Measurements from ENCODE around the gene CYB5RL.
"Not testable (repeated sequence)": the region's sequence is repeated elsewhere in the genome, so short reads cannot be mapped to it uniquely, and the experiment has no call there.

CYB5RL gene

DNA sequence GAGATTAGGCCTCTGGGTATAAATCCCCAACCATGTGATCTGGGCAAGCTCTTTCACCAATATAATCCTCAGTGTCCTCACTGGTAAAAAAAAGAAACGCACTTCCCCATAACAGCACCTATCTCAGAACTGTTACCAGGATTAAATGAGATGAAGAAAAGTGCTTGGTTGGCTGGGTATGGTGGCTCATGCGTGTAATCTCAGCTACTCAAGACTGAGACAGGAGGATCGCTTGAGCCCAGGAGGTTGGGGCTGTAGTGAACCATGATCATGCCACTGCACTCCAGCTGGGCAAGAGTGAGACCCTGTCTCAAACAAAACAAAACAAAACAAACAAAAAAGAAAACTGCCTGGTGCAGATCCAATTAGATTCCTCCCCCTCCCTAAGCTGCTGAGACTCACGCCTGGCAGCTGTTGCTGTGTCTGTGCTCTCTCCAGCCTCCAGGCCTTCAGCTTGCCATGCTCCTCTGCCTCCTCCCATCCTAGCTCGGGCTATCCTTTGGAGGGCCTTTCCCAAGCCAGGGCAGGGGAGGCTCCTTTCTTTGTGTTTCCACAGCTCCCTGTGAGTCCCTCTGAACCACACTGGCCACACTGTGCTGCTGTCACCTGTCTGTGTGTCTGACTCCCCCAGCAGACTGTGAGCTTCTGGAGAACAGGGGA, 19.0 kb downstream of the CYB5RL start:
- DNase-seq, result no peak

DNA sequence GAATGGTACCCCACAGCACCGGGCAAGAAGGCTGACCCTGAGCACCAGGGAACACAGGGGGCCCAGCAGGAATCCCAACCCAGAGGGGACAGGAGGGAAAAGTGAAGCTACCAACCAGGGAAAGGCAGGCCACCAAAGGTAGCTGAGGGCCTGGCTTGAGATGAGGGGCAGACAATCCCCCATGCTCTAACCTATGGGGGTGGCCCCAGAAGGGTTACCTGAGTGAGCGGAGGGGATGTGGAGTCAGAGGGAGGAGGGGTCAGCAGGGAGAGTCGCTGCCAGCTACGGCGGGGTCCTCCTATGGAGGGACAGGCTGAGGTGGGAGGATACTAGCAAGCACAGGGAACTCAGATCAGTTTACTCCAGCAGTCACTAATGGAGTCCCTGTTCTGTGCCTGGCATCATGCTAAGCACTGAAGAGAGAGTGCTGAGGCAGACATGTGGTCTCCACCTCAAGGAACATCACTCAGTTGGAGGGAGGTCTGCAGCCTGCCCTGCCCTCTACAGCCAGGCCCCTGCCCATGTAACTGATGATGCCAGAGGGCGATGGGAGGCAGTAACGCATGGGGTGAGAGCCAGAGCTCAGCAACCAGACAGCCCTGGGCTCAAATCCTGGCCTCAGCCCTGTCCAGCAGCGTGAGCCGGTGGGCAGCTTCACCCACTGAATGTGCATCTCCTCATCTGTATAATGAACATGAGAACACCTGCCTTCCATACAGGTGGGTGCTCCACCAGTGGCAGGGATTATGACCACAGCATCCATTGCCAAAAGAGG, 21.3 kb downstream of the CYB5RL start:
- no peak for DNase-seq

DNA sequence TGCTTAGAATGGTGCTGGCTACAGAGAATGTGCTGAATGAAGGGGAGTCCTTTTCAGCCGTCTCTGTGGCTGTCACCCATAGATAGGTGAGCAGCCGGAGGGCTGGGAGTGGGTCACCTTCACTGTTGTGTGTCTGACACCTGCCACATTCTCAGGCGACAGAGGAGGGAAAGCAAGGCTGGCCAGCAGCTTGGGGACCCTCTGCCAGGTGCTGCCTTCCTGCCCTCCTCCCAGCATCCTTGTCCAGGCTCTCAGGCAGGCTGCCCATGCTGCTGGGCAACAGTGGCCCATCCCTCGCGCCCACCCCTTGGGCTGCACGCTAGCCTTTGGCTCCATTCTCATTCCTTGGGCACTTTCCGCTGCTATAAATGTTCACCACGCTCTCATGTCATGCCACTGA, 22.1 kb downstream of the CYB5RL start:
- DNase-seq, result no peak

DNA sequence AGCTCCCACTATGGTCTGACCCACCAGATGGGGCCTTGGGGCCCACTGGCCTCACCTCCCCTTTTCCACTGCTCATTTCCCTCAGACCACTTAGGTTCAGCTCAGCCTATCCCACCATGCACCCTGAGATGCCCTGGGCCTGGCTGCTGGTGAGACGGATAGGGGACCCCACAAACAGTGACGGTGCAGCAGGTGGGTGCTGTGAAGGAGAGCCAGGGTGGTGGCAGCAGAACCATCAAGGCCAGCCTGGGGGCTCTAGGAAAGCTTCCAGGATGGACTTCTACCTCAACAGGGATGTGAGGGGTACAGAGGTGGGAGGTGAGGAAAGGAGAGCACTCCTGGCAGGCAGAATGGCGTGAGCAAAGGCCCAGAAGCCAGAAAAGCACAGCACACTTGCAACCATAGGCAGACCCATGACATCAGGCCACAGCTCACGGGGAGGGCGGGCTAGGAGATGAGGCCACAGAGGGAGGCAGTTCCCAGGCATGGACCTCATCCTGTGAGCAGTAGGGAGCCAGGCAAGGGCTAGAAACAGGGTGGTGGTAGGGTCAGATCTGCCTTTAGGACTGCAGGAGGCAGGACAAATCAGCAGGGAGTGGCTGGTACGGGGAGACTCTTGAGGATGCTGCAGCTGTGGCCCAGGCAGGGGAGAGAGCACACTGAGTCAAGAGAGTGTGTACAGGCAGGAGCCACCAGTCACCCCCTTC, 23.1 kb downstream of the CYB5RL start:
- DNase-seq, result no peak

DNA sequence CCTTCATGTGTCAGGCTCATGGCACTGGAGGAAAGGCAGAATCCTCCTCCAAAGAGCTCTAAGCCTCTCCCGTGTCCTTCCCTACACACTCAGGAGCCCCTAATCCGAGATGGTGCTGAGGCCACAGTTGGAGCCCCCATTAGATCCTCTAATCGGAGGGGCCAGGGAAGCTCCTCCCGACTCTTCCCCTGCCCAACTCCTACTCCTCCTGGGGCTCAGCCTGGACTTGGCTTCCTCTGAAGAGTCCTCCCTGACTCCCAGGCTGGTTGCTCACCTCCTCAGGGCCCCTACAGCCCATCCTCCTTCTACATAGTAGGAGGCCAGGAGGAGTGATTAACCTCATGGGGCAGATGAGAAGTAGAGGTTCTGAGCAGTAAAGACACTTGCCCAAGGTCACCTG, 25.7 kb downstream of the CYB5RL start:
- no peak for DNase-seq

DNA sequence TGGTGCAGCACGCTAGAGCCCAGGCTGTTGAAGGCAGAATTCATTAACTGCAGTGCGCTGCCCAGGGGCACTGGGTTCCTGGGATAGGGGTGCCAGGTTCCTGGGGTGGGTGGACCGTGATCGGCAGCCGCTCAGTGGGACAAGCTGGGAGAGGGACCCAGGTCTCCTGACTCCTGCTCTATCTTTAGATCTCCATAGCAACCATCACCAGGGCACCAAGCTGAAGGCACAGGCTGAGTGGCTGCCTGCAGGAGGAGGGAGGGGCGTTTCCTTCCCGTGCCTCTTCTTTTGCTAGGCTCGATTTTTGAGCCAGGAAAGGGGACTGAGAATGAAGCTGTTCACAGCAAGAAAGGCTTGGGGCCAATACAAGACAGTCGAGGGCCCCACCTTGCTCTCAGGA, 26.1 kb downstream of the CYB5RL start:
- DNase-seq, result no peak

DNA sequence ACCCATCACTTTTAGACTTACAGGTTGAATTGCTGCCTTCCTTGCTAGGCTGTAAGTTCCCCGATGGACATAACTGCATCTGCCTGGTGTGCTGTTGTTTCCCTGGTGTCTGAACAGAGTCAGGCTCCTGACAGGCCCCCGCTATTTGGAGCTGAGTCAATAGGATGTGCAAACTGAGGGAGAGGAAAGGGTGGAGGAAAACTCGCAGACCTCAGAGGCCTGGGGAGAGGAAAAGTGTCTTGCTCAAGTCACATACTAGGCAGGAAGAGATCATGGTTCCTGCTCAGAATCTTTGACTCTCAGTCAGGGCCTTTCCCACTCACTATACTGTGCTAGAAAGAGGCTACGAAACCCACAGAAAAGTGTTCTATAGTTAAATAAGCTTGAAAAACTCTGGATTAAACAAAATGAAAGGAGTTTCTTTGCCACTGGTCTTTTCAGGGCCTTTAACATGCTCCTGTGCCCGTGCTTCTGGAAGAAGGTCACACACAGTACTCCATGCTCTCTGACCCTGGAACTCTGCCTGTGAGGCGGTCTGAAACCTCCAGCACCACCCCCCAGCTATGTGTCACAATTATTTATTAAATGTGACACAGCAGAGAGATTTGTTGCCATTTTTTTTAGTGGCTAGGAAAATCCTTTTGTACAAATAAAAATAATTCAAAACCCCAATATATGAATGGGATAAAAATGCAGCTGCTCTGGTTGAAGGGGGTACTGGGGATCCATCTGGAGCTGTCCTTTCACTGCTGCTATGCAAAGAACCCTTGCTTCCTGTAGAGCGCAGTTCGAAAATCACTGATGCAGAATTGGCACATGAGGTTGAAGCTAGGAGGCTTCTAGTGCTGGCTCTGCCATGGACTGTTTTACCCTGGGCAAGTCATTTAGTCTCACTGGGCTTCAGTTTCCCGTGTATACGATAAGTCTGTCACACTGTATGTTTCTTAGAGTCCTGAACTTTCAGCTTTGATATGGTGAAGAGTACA, 26.9 kb downstream of the CYB5RL start:
- DNase-seq, result no peak

DNA sequence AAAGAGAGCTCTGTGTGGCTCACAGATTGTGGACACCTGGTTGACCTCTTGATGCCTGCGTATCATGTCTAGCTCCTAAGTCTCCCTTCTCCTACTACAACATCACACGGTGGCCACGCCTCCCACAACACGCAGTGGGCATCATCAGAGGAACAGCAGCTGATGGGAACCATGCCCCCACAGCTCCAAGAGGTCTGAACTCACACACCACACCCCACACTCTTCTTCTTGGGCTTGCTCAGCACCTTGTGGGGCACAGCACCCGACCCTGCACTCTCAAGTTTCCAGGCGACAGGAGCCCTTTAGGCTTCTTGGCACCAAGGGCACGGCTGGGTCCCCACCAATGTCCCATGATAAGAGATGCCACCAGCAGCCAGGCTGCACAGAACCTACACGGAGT, 28.2 kb downstream of the CYB5RL start:
- DNase-seq, result no peak

DNA sequence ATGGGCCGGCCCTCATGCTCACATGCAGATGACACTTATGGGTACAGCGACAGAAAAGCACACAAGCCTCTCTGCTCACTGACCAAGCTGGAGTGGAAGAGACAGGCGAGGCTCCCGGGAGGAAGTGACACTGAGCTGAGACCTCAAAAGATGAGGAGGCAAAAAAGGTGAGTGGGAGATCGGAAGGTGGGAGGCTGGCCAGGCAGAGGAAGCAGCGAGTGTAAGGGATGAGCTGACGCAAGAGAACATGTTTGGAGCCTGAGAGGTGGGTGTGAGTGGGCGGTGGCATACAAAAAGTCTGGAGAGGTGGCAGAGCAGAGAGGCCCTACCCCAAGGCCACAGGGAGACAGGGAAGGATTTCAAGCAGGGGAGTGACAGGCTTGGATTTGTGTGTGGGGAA, 28.8 kb downstream of the CYB5RL start:
- DNase-seq, result no peak

DNA sequence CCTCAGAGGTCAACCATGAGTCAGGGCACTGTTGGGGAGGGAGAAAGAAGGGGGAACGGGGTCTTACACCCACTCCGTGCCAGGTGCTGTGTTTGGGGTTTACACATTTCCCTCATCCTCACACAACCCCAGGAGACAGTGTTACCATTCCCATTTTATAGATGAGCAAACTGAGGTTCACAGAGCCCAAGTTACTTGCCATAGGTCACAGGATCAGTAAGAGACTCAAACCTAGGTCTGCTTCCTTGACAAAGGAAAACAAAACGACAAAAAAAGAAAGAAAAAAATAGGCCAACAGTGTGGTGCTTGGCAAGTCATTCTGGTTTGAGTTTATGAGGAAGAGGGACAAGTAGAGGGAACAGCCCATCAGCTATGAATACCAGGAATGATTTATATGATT, 30.8 kb downstream of the CYB5RL start:
- DNase-seq, result no peak

DNA sequence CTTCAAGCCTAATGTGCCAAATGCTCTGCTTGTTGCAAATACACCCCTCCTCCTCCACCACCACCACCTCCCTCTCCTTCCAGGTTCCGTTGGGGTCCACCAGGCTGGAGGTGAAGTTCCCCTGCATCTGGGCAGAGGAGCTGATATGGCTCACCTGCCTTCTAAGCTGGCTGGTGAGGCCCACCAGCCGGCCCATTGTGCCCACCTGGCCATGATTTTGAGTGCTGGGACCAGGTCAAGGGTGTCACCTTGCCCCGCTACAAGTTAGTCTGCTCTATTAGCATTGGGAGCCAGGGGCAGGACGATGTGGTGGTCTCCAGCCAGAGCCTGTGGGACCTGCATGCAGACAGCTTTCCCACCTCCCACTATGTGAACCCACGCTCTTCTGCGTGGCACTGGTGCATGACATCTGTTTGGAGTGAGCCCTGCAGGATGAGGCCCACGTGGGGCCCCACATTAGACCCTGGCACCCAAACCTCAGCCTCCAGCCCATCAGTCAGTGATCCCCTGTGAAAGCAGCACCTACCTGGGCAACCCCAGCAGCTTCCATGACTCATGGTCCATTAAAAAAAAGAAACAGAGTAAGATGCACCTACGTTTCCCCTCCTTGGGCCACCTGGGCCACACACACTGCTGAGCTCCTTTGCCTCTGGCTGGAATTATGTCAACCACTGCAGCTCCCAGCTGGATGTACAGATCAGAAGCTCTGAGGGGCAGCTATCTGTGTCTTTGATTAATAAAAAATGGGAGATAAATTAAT, 31.4 kb downstream of the CYB5RL start:
- no peak for DNase-seq

DNA sequence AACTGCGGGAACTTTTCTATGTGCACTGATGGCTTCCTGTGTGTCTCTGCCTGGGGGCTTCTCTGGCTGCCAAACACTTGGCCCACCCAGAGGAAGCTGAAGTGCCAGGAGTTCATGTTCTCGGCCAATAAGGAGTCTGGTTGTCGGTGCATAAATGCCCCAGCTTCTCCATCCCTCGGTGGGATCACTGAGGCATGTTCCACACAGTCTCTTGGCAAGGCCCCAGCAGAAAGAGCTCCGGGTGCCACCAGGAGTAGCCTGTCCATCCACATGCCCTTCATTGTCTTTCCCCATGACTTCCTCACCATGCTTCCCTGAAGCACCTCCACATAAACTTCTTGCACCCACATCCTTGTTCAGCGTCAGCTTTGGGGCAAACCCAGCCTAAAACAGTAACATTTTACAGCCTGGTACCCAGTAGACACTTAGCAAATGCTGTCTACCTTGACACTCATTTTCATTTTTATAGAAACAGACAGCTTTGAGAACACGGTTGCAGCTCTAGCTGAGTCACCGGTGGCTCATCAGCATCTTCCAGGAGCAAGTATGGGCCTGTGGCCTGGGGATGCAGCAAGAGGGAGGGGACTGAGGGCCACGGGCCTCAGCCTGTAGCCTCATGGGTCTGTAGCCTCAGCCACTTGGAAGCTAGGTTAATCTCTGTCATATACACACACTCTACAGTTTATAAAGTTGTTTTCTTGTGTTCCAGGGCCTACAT, 32.2 kb downstream of the CYB5RL start:
- DNase-seq, result no peak

DNA sequence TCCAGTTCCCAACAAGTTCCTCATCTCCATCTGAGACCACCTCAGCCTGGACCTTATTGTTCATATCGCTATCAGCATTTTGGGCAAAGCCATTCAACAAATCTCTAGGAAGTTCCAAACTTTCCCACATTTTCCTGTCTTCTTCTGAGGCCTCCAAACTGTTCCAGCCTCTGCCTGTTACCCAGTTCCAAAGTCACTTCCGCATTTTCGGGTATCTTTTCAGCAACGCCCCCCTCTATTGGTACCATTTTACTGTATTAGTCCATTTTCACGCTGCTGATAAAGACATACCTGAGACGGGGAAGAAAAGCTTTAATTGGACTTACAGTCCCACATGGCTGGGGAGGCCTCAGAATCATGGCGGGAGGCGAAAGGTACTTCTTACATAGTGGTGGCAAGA, 33.5 kb downstream of the CYB5RL start:
- not testable (repeated sequence) for DNase-seq

DNA sequence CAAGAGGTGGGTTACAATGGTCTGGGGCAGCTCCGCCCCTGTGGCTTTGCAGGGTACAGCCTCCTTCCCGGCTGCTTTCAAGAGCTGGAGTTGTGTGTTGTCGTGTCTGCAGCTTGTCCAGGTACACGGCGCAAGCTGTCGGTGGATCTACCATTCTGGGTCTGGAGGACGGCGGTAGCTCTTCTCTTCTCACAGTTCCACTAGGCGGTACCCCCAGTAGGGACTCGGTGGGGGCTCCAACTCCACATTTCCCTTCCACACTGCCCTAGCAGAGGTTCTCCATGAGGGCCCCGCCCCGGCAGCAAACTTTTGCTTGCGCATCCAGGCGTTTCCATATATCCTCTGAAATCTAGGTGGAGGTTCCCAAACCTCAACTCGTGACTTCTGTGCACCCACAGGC, 34.7 kb downstream of the CYB5RL start:
- DNase-seq, result no peak

DNA sequence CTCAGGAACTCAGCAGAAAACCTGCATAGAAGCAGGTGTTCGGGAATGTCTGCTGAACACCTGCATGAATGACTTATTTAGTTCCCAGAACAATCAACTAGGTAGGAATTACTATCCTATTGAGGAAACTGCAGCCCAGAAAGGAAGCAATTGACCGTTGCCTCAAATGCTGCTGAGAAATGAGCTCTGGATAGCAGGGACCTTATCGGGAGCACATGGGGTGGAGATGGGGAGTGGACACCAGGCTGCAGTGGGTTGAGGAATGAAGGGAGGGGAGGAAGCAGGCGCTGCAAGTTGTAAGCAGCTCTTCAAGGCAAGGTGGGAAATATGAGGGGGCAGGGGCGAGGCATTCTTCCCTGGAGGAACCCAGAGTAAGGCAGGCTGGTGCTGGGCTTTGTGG, 36.3 kb downstream of the CYB5RL start:
- no peak for DNase-seq

DNA sequence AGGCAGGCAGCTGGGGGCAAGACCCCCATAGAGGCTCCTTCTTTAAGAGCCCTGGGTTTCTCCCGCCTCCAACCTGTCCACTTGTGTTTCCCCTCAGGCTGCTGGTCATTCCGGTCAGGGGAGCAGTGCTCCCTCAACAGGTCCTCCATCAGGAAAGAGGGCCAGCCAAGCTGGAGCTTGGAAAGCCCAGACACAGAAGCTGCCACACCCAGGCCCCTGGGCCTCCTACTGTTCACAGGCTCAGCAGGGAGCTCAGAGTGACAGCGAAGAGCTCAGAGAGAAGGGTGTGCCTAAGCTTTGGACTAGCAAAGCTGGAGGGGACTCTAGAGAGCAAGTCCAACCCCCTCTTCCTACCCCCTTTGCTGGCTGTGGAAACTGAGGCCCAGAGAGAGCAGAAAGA, 36.8 kb downstream of the CYB5RL start:
- DNase-seq, result no peak

DNA sequence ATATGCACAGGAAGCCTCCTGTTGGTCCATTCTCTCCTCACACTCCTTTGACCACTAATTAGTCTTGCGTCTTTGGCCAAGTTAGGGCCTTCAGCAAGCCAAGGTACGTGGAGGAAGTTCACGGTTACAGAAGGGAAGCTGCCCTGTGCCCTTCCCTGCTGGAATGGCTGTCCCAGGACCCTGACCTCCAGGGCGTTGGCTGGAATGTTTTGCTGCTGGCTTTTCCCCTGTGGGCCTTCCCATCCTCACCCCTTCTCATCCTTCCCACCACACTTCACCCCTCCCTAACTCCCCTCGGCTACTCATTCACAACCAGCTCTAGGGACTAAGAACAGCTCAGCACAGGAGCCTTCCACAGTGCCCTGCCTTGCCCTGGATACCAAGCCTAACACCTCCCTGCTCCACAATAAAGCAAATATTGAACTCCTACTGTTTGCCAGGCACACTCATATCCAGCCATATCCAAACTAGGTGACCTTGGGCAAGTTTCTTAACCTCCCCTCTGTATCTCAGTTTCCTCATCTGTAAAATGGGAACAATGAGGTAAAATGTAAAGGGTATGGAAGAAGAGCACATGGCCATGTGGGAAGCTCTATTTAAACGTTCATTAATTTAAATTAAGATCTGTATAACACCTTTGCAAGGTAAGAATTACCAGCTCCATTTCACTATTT, 38.2 kb downstream of the CYB5RL start:
- DNase-seq, result no peak

DNA sequence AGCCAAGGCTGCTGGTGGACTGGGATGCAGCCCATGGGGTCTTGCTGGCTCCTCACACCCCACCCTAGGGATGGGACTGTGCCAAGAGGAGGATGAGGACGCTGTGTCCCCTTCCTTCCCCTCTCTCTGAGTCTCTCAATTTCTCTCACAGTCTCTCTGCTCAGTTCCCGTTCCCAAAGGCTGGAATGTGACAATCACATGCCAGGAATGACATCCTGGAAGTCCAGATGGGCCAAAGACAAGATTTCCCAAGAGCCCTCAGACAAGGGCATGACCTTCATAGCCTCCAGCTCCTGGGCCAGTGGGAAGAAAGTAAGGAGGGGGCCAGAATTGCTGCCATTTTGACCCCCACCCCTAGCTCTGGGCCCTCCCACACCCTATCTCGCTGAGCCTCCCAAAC, 39.5 kb downstream of the CYB5RL start:
- DNase-seq, result no peak

DNA sequence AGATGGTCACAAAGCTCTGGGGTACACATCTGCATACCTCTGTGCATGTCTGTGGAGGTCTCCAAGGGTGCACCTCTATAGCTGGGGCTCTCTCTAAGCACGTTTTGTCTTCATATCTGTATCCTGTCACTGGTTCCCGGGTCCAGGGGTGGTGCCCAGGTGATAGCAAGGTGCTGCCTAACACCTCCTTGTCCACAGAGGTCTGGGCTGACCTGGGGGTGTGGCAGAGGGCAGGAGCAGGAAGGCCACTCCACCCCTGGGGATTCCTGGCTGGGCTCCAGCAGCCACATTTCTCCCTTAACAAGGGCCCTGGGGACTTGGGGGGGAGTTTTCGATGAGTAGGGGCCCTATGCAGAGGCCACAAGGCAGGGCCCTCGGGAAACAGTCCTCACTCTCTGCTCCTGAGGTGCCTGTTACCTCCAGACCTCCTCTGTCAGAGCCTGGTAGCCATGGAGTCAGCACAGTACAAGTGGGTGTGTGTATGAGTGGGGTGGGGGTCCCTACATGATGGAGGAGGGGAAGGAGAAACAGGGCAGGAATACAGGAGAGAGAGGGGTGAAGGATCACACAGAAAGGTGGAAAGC, 40.0 kb downstream of the CYB5RL start:
- no peak for DNase-seq

DNA sequence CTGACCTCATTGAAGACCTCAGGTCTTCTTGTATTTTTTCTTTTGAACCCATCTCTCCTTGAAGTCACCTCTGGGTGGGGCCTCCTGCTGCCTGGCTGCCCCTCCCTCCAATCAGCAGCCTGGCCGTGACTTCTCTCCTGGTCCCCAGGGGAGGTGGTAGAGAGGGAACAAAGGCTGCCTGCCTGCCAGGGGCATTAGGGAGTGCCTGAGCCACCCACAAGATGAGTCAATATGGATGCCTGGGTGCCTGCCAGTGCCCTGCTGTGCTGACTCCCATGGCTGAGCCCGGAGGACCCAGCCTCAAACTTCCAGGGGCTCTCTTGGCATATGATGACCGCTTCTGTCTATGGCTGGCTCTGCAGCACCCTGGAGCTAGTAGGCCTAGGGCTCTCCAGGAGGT, 41.8 kb downstream of the CYB5RL start:
- DNase-seq, result no peak

DNA sequence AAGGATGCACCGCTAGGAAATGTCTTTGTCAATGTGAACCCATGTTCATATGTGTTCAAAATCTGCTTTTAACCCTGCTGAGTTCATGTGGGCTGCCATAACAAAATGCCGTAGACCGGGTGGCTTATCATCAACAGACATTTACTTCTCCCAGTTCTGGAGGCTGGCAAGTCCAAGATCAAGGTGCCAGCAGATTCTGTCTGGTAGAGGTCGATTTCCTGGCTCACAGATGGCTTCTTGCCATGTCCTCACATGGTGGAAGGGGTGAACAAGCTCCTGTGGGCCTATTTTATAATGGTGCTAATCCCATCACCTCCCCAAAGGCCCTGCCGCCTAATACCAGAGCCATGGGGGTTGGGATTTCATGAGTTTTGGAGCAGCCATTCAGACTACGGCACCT, 42.4 kb downstream of the CYB5RL start:
- DNase-seq, result no peak
